GM12873 (cell line): ENCODE data around the gene PLA2G2C.

Source experiments
- CTCF ChIP-seq: IDR thresholded peaks from 2 replicates; pipeline ENCODE4 v1.5.1; 2012; ENCODE audit warnings: low read depth, mild to moderate bottlenecking, moderate library complexity, low read length, control low read depth; ENCODE audit not compliant: insufficient read depth; ENCODE audit errors: missing control alignments

Gene PLA2G2C

GRCh38 chr1:20136249-20136648 lies 50.1 kb downstream of the PLA2G2C start:
- TF ChIP-seq CTCF, result no peak

- TF ChIP-seq CTCF, result no peak
Observed at GRCh38 chr1:20134995-20135394, 51.3 kb downstream of the PLA2G2C start.

- TF ChIP-seq CTCF, result no peak
Observed at GRCh38 chr1:20126806-20127440, 59.4 kb downstream of the PLA2G2C start.

- TF ChIP-seq CTCF, result no peak
Observed at GRCh38 chr1:20126041-20126805, 60.1 kb downstream of the PLA2G2C start.

GRCh38 chr1:20125100-20125499 lies 61.2 kb downstream of the PLA2G2C start:
- TF ChIP-seq CTCF, result no peak

GRCh38 chr1:20124456-20125057 lies 61.8 kb downstream of the PLA2G2C start:
- no peak for TF ChIP-seq CTCF

GRCh38 chr1:20123722-20124455 lies 62.4 kb downstream of the PLA2G2C start:
- TF ChIP-seq CTCF, result no peak
